ENCODE measurements around the gene NID1.
"Not testable (repeated sequence)": the region's sequence is repeated elsewhere in the genome, so short reads cannot be mapped to it uniquely, and the experiment has no call there.

NID1 gene

DNA sequence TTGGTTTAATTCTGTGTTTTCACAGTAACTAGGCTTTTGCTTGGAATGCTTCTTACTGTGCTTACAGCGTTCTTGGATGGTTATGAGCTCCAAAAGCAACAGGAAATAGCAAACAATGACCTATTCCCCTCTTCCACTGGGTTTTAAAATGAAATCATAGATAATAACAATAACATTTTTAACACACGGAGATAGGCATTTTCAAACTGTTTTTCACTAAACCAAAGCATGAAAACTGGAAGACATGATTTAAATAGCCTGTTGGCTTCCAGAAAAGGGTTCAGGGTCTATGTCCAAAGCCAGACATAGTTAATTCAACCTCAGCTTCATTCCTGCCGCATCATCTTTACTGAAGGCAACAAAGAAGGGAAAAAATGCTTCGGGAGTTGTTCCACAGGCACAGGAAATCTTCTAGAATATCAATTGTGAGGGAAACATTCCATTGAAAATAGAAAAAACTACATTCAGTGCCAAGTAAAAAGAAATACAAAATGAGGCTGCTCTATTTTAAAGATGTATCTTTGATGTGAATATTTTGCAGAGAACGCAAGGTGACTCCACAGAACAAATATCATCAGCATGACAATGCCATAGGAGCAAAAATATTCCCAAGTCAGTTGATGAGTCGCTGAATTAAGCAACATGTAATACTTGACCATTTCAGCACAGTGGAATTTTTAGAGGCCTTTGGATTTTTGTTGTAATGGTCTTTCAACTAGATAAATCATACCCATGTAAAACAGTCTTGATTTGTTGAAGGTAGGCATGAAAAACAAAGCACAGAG lies 80.7 kb downstream of the NID1 start:
- H3K36me3 Mint-ChIP-seq = peaks cover 5% of the 10 kb centered on the region
- H3K4me3 Mint-ChIP-seq = no peak overlapping the region
- no peaks in the 10 kb centered on the region for H3K4me1 Mint-ChIP-seq
- peaks cover 5% of the 10 kb centered on the region for H3K9me3 Mint-ChIP-seq
- H3K27me3 Mint-ChIP-seq = peaks cover 1% of the 10 kb centered on the region
- H3K27ac Mint-ChIP-seq = no peak overlapping the region

- Mint-ChIP-seq H3K27ac (no peak overlapping the region), H3K27me3 (peaks cover 3% of the 10 kb centered on the region), H3K4me1 (no peaks in the 10 kb centered on the region), H3K36me3 (no peaks in the 10 kb centered on the region), H3K4me3 (no peak overlapping the region), H3K9me3 (no peaks in the 10 kb centered on the region)
Measured at GRCh38 chr1:235980976-235981375, 83.9 kb downstream of the NID1 start.

- Mint-ChIP-seq H3K4me3 (no peak overlapping the region), H3K9me3 (no peaks in the 10 kb centered on the region), H3K27me3 (peaks cover 3% of the 10 kb centered on the region), H3K27ac (no peak overlapping the region), H3K36me3 (no peaks in the 10 kb centered on the region), H3K4me1 (no peaks in the 10 kb centered on the region)
Measured at GRCh38 chr1:235979716-235980333, 85.1 kb downstream of the NID1 start.

DNA sequence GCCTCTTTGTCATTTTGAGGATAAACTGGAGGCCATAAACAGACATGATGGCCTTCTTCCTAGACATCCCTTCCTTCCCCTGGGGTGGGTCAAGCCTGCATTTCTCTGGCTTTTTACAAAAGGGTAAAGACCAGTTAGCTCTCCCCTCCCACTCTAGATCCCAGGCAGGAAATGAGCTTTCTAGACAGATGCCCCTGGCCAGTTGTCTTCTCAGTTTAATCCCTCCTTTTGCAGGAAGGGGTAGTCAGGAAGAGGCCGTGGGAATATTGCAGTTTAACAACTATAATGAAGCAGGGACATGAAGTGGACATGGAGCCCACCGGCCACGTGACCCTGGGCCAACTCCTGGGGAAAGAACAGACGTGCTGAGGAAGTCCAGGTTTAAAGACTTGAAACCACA lies 85.7 kb downstream of the NID1 start:
- Mint-ChIP-seq H3K4me3 (no peak overlapping the region), H3K4me1 (no peaks in the 10 kb centered on the region)

GRCh38 chr1:235976490-235976889 lies 88.4 kb downstream of the NID1 start:
- Mint-ChIP-seq H3K9me3 (no peaks in the 10 kb centered on the region), H3K4me3 (no peak overlapping the region), H3K36me3 (no peaks in the 10 kb centered on the region), H3K27ac (no peak overlapping the region), H3K27me3 (peaks cover 3% of the 10 kb centered on the region), H3K4me1 (peaks cover 11% of the 10 kb centered on the region)

More for the DNA sequence above, 85.7 kb downstream of the NID1 start:
- Mint-ChIP-seq H3K9me3 (no peaks in the 10 kb centered on the region), H3K27me3 (peaks cover 3% of the 10 kb centered on the region), H3K27ac (no peak overlapping the region), H3K36me3 (no peaks in the 10 kb centered on the region)

GRCh38 chr1:235974616-235975015 lies 90.3 kb downstream of the NID1 start:
- Mint-ChIP-seq H3K27me3 (peaks cover 3% of the 10 kb centered on the region), H3K9me3 (no peaks in the 10 kb centered on the region), H3K4me3 (no peak overlapping the region), H3K27ac (no peak overlapping the region), H3K4me1 (peaks cover 15% of the 10 kb centered on the region), H3K36me3 (no peaks in the 10 kb centered on the region)

DNA sequence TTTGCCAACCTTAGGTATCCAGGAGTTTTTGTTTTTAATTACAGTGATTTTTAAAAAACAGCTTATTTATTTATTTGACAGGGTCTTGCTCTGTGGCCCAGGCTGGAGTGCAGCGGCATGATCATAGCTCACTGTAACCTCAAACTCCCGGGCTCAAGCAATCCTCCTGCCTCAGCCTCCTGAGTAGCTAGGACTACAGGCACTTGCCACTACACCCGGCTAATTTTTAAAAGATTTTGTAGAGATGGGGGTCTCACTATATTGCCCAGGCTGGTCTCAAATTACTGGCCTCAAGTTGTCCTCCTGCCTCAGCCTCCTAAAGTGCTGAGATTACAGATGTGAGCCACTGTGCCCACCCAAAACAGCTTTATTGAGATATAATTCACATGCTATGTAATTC lies 92.2 kb downstream of the NID1 start:
- not testable (repeated sequence) for H3K9me3 Mint-ChIP-seq, H3K36me3 Mint-ChIP-seq, H3K27ac Mint-ChIP-seq, H3K27me3 Mint-ChIP-seq
- Mint-ChIP-seq H3K4me3 (peak overlapping the region; percentile 68), H3K4me1 (peaks cover 15% of the 10 kb centered on the region)

DNA sequence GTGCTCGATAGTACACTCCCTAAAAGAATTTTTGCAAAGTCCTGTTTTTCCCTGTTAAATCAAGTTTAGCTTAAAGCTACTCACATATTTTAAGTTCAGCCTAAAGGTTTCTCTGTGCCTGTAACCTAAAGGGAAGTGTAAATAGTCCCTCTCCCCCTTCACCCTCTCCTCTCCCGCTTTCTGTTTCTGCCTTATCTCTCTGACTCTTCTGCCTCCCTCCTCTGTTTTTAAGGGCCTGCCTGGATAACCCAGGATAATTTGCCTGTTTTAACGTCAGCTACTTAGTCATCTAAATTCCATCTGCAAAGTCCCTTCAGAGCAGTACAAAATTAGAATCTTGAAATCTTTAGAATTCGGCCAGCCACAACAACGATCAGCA lies 92.6 kb downstream of the NID1 start:
- peak overlapping the region; percentile 86 for H3K27ac Mint-ChIP-seq
- H3K36me3 Mint-ChIP-seq = no peaks in the 10 kb centered on the region
- H3K9me3 Mint-ChIP-seq = no peaks in the 10 kb centered on the region
- H3K4me3 Mint-ChIP-seq = peak overlapping the region; percentile 68
- H3K4me1 Mint-ChIP-seq = peaks cover 15% of the 10 kb centered on the region
- peaks cover 3% of the 10 kb centered on the region for H3K27me3 Mint-ChIP-seq

GRCh38 chr1:235971571-235972310 lies 93.1 kb downstream of the NID1 start:
- Mint-ChIP-seq H3K27ac (peak overlapping the region; percentile 76), H3K4me3 (peak overlapping the region; percentile 68), H3K9me3 (no peaks in the 10 kb centered on the region), H3K27me3 (peaks cover 3% of the 10 kb centered on the region), H3K4me1 (peaks cover 15% of the 10 kb centered on the region), H3K36me3 (no peaks in the 10 kb centered on the region)

DNA sequence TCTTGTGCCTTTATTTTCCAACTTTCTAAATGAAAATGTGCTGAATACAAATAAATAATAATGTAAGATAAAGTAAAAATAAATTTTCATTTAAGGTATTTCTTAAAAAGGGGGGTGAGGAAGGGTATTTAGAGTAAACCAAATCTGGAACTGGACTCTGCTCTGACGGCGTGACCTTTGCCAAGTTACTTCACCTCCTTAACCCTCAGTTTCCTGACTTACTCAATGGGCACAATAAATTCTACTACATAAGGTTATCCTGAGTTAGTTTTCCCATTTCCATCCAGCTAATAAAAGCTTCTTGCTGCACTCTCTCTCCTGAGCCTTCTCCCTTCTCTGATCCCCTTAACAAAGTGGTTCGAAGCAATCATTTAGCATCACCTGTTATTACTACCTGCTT lies 93.9 kb downstream of the NID1 start:
- Mint-ChIP-seq H3K9me3 (no peaks in the 10 kb centered on the region), H3K4me3 (no peak overlapping the region), H3K4me1 (peaks cover 15% of the 10 kb centered on the region), H3K27ac (peak overlapping the region; percentile 79), H3K27me3 (no peaks in the 10 kb centered on the region), H3K36me3 (no peaks in the 10 kb centered on the region)

- no peaks in the 10 kb centered on the region for H3K9me3 Mint-ChIP-seq
- no peak overlapping the region for H3K4me3 Mint-ChIP-seq
- H3K27me3 Mint-ChIP-seq = no peaks in the 10 kb centered on the region
- no peaks in the 10 kb centered on the region for H3K36me3 Mint-ChIP-seq
- peaks cover 25% of the 10 kb centered on the region for H3K4me1 Mint-ChIP-seq
- no peak overlapping the region for H3K27ac Mint-ChIP-seq
Measured at GRCh38 chr1:235968831-235969230, 96.1 kb downstream of the NID1 start.

- H3K4me3 Mint-ChIP-seq, H3K9me3 Mint-ChIP-seq, H3K27ac Mint-ChIP-seq, H3K36me3 Mint-ChIP-seq, H3K27me3 Mint-ChIP-seq: not testable (repeated sequence)
- peaks cover 10% of the 10 kb centered on the region for H3K4me1 Mint-ChIP-seq
Measured at GRCh38 chr1:235966134-235966533, 98.8 kb downstream of the NID1 start.

- H3K27me3 Mint-ChIP-seq = no peaks in the 10 kb centered on the region
- H3K9me3 Mint-ChIP-seq = no peaks in the 10 kb centered on the region
- H3K4me3 Mint-ChIP-seq = no peak overlapping the region
- H3K4me1 Mint-ChIP-seq = peaks cover 15% of the 10 kb centered on the region
- no peak overlapping the region for H3K27ac Mint-ChIP-seq
- H3K36me3 Mint-ChIP-seq = peaks cover 1% of the 10 kb centered on the region
Measured at GRCh38 chr1:235960809-235961208, 104.1 kb downstream of the NID1 start.

DNA sequence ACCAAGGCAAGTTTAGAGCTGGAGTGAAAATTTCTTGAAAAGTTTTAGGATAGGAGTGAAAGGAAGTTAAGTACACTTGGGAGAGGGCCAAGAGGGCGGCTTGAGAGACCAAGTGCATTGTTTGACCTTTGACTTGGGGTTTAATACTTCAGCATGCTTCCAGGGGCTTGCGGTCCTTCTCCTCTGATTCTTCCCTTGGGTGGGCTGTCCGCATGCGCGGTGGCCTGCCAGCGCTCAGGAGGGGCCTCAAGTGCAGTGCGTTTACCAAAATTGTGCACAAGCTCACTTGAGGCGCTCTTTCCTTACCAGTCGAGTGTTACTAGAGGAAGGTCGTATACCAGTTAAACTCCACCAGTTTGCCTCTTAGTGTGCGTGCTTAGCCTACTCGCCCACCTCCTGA lies 106.9 kb downstream of the NID1 start:
- H3K27ac Mint-ChIP-seq = no peak overlapping the region
- H3K27me3 Mint-ChIP-seq = no peaks in the 10 kb centered on the region

GRCh38 chr1:235955777-235956176 lies 109.1 kb downstream of the NID1 start:
- Mint-ChIP-seq H3K27me3 (no peaks in the 10 kb centered on the region), H3K27ac (peak overlapping the region; percentile 74), H3K9me3 (no peaks in the 10 kb centered on the region), H3K36me3 (no peaks in the 10 kb centered on the region), H3K4me1 (peaks cover 37% of the 10 kb centered on the region), H3K4me3 (no peak overlapping the region)

More for the DNA sequence above, 106.9 kb downstream of the NID1 start:
- Mint-ChIP-seq H3K4me3 (no peak overlapping the region), H3K36me3 (peaks cover 1% of the 10 kb centered on the region), H3K4me1 (peaks cover 33% of the 10 kb centered on the region), H3K9me3 (no peaks in the 10 kb centered on the region)
